ENCODE results near the gene TMIGD3. TPM values are rescaled to one million over a fixed set of nuclear protein-coding genes. Genes with fewer than 3 reads are reported as not detected.
A peak's percentile ranks its signal among the peaks of the same experiment; 100 is the strongest.

TMIGD3 gene
- total RNA-seq, 3 donors from 2014 or later (not counting 1 experiment from before 2014, with no cell fraction given), result 1.0 TPM; not detected in 2

GRCh38 chr1:111515291-111516004, 12.0 kb upstream of the TMIGD3 start:
- intact Hi-C loops (cut with micrococcal nuclease), result no loop called here

GRCh38 chr1:111513410-111514020, 10.1 kb upstream of the TMIGD3 start:
- DNase-seq (no peak), ATAC-seq (no peak)
- Histone ChIP-seq H3K27me3 (ENCODE audit: control insufficient read depth, insufficient read depth, low read length) (no peaks in the 10 kb centered on the region), H3K4me1 (ENCODE audit: control insufficient read depth, insufficient read depth, low read length) (peaks cover 33% of the 10 kb centered on the region), H3K9me3 (ENCODE audit: control insufficient read depth, insufficient read depth, low read length) (no peaks in the 10 kb centered on the region), H3K4me3 (ENCODE audit: low read length) (no peak overlapping the region), H3K27ac (ENCODE audit: low read length) (no peak overlapping the region), H3K36me3 (ENCODE audit: control insufficient read depth, insufficient read depth, low read length) (no peaks in the 10 kb centered on the region)
- intact Hi-C loops (cut with micrococcal nuclease), result no loop called here
- TF ChIP-seq CTCF (IDR thresholded peaks at IDR 0.05), result no peak
- 55% methylated on average over 8 of the region's 8 CpGs for WGBS (ENCODE audit: insufficient coverage)
- peaks cover 28 to 51% of the 10 kb centered on the region in 2 donors for H3K4me1 Mint-ChIP-seq
- H3K36me3 Mint-ChIP-seq, result no peaks in the 10 kb centered on the region
- no peak overlapping the region for H3K4me3 Mint-ChIP-seq
- H3K9me3 Mint-ChIP-seq, result no peaks in the 10 kb centered on the region
- no peaks in the 10 kb centered on the region for H3K27me3 Mint-ChIP-seq (ENCODE audit: low read depth in 2 of 2)
- H3K27ac Mint-ChIP-seq, result peak overlapping the region in 1 of 2 donors; percentile 73

More at GRCh38 chr1:111515291-111516004, 12.0 kb upstream of the TMIGD3 start:
- 15% methylated on average over 40 of the region's 40 CpGs for WGBS (ENCODE audit: insufficient coverage)
- Histone ChIP-seq H3K27ac (ENCODE audit: low read length) (peak overlapping the region; percentile 6), H3K4me3 (ENCODE audit: low read length) (peak overlapping the region; percentile 37), H3K36me3 (ENCODE audit: control insufficient read depth, insufficient read depth, low read length) (no peaks in the 10 kb centered on the region), H3K9me3 (ENCODE audit: control insufficient read depth, insufficient read depth, low read length) (no peaks in the 10 kb centered on the region), H3K27me3 (ENCODE audit: control insufficient read depth, insufficient read depth, low read length) (no peaks in the 10 kb centered on the region), H3K4me1 (ENCODE audit: control insufficient read depth, insufficient read depth, low read length) (peaks cover 24% of the 10 kb centered on the region)
- H3K9me3 Mint-ChIP-seq, result no peaks in the 10 kb centered on the region
- no peak for TF ChIP-seq CTCF (IDR thresholded peaks at IDR 0.05)
- no peaks in the 10 kb centered on the region for H3K36me3 Mint-ChIP-seq
- no peaks in the 10 kb centered on the region for H3K27me3 Mint-ChIP-seq (ENCODE audit: low read depth in 2 of 2)
- ATAC-seq (peak; percentile 41 to 60 (median 51)), DNase-seq (peak in 1 of 2 donors; percentile 20)
- peak overlapping the region; percentile 54 to 82 for H3K27ac Mint-ChIP-seq
- H3K4me1 Mint-ChIP-seq, result peaks cover 28 to 40% of the 10 kb centered on the region in 2 donors
- peak overlapping the region; percentile 85 for H3K4me3 Mint-ChIP-seq

GRCh38 chr1:111512931-111513330, 9.5 kb upstream of the TMIGD3 start:
- 81% methylated on average over 3 of the region's 3 CpGs for WGBS (ENCODE audit: insufficient coverage)

More at GRCh38 chr1:111512931-111513330, 9.5 kb upstream of the TMIGD3 start:
- Histone ChIP-seq H3K27me3 (ENCODE audit: control insufficient read depth, insufficient read depth, low read length) (no peaks in the 10 kb centered on the region), H3K27ac (ENCODE audit: low read length) (no peak overlapping the region), H3K4me3 (ENCODE audit: low read length) (no peak overlapping the region), H3K9me3 (ENCODE audit: control insufficient read depth, insufficient read depth, low read length) (no peaks in the 10 kb centered on the region), H3K4me1 (ENCODE audit: control insufficient read depth, insufficient read depth, low read length) (peaks cover 38% of the 10 kb centered on the region), H3K36me3 (ENCODE audit: control insufficient read depth, insufficient read depth, low read length) (no peaks in the 10 kb centered on the region)
- DNase-seq (no peak), ATAC-seq (no peak)
- TF ChIP-seq CTCF (IDR thresholded peaks at IDR 0.05), result no peak
- peaks cover 33 to 57% of the 10 kb centered on the region in 2 donors for H3K4me1 Mint-ChIP-seq
- intact Hi-C loops (cut with micrococcal nuclease), result no loop called here
- H3K27ac Mint-ChIP-seq, result no peak overlapping the region
- H3K36me3 Mint-ChIP-seq, result no peaks in the 10 kb centered on the region
- no peaks in the 10 kb centered on the region for H3K27me3 Mint-ChIP-seq (ENCODE audit: low read depth in 2 of 2)
- H3K9me3 Mint-ChIP-seq, result no peaks in the 10 kb centered on the region
- no peak overlapping the region for H3K4me3 Mint-ChIP-seq

All from natural killer cell (primary cell).